Stomach (tissue), 4 donors: ENCODE data around the gene TEDC1.

ENCODE experiments used
- CTCF ChIP-seq, 7 experiments: fragments of 450-650 bp in 4 of 7; fragments of 200-600 bp in 3 of 7; sonication (generic) in 3 of 7; IDR thresholded peaks; one replicate each; pipeline ENCODE4 v1.5.1; 2016 to 2019; ENCODE audit warnings: antibody characterized with exemption in 7 of 7, control low read depth in 2 of 7, mild to moderate bottlenecking in 1 of 7
- POLR2A ChIP-seq, 4 donors: fragments of 450-650 bp; IDR thresholded peaks; one replicate each; pipeline ENCODE4 v1.6.1; 2016; ENCODE audit warnings: antibody characterized with exemption in 4 of 4, control low read depth in 2 of 4, mild to moderate bottlenecking in 1 of 4, moderate library complexity in 1 of 4
- POLR2AphosphoS5 ChIP-seq, 3 donors: sonication (generic); formaldehyde crosslinking; IDR thresholded peaks; one replicate each; pipeline ENCODE4 v1.6.1; 2016; ENCODE audit warnings: antibody characterized with exemption in 3 of 3

DNA sequence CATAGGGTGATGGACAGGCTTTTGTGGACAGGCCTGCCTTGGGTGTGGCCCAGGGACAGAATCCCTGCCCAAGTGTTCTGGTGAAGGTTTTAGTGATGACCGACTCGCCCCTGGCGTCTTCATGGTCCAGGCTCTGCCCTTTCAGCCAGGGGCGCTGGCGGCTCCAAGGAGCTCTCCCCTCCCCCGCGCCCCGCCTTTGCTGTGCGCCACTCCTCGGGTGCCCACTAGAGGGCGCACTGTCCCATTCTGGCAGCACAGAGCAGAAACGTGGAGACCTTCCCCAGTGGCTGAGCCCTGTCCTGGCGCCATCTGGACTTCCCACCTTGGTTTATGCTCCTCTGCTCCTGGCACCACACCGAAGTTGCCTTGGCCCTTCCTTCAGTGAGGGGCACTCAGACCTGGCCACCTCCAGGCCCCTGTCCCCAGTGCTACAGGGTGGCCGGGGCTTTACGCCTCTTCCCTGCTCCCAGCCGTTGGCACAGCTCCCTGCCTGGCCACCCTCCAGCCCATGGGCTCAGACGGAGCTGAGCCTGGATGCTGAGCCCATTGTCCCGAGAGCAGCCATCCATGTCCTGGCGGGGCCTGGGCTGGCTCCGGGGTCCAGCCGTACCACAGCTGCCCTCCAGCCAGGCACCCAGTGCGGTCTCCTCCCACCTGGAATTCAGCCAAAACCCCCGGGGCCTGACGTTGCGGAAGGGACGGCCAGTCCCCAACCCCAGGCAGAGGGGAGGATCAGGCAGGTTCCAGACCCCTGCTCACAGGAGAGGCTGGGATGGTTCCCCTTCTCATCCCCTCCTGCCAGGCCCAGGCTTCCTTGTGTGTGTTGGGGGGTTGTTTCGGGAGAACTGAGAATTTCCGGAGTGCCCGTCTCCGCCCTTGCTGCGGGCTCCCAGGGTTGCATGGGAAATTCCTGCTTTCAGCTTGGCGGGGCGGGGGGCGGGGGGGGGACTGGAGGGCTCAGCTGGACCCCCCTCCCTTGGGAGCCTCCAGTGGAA lies 9.9 kb upstream of the TEDC1 start:
- TF ChIP-seq CTCF (IDR thresholded peaks at IDR 0.05) (peak in 6 of 7 experiments; percentile 34 to 100 (median 99)), POLR2A (IDR thresholded peaks at IDR 0.05) (no peak), POLR2AphosphoS5 (IDR thresholded peaks at IDR 0.05) (peak; percentile 62 to 82 (median 75))
